Bladder microvascular endothelial cell (primary cell): ENCODE measurements around the gene CEP250. TPM values are rescaled to one million over a fixed set of nuclear protein-coding genes. Genes with fewer than 3 reads are reported as not detected.

ENCODE experiments used
- total RNA-seq: library from RNA; depleted of rRNA; stranded (reverse); fragments of >200 nt; gene quantifications from 2 replicates; pipeline ENCODE4 v1.2.3, GENCODE V29; 2014

CEP250 gene
- 10.0 and 17.9 TPM in 2 replicates for total RNA-seq

GRCh38 chr20:35454881-35455609 lies at the start of gene CEP250:
Gene CEP250 (plus strand): TSS chr20:35455598. CDS start chr20:35462368, 6,770 bp downstream.

GRCh38 chr20:35529552-35529951 lies 74.2 kb downstream of the CEP250 start, which contains the start of gene C20orf173:
Gene C20orf173 (minus strand): TSS chr20:35529652. CDS start chr20:35529373, 279 bp downstream.

GRCh38 chr20:35541783-35542662 lies 86.6 kb downstream of the CEP250 start, which contains the start of gene ERGIC3:
Gene ERGIC3 (plus strand): TSS chr20:35542078. CDS start chr20:35542098, 20 bp downstream.

Other genes starting within 250 kb of the CEP250 start
- 0.38 and 0.49 TPM in 2 replicates for gene MMP24, start 228.9 kb upstream of the CEP250 start, total RNA-seq
- 4.7 and 10.2 TPM in 2 replicates for gene MMP24OS, start 177.5 kb upstream of the CEP250 start, total RNA-seq
- 142 and 151 TPM in 2 replicates for gene EIF6, start 170.8 kb upstream of the CEP250 start, total RNA-seq
- not detected in 2 replicates for gene FAM83C, start 163.2 kb upstream of the CEP250 start, total RNA-seq
- 12.8 and 37.3 TPM in 2 replicates for gene UQCC1, start 43.6 kb upstream of the CEP250 start, total RNA-seq
- 0.16 and 0.44 TPM in 2 replicates for gene GDF5, start 17.4 kb upstream of the CEP250 start, total RNA-seq
- gene C20orf173, start 74.1 kb downstream of the CEP250 start, total RNA-seq: not detected in 2 replicates
- gene ERGIC3, start 86.5 kb downstream of the CEP250 start, total RNA-seq: 232 and 344 TPM in 2 replicates
- gene SPAG4, start 160.2 kb downstream of the CEP250 start, total RNA-seq: 7.4 and 10.9 TPM in 2 replicates
- 80.0 and 134 TPM in 2 replicates for gene CPNE1, start 209.3 kb downstream of the CEP250 start, total RNA-seq
- gene RBM12, start 209.3 kb downstream of the CEP250 start, total RNA-seq: 29.1 and 59.0 TPM in 2 replicates
- 13.9 and 15.1 TPM in 2 replicates for gene NFS1, start 243.8 kb downstream of the CEP250 start, total RNA-seq
- 222 and 428 TPM in 2 replicates for gene ROMO1, start 243.8 kb downstream of the CEP250 start, total RNA-seq